HepG2 (cell line): ENCODE results near the gene STK11.
A peak's percentile ranks its signal among the peaks of the same experiment; 100 is the strongest.

Experiments used
- EP300 ChIP-seq, 3 experiments: sonication (generic) in 1 of 3; formaldehyde crosslinking in 1 of 3; IDR thresholded peaks; 2 replicates each; pipeline versions ENCODE4 v1.5.1 to v1.6.1; 2011 to 2020; ENCODE audit warnings: low read depth in 2 of 3, low read length in 2 of 3, borderline replicate concordance in 1 of 3, improper control_type of control experiment in 1 of 3, mild to moderate bottlenecking in 1 of 3, missing genetic modification reagents in 1 of 3, moderate library complexity in 1 of 3
- HNRNPH1 ChIP-seq: fragments of 200-400 bp; formaldehyde crosslinking; optimal IDR thresholded peaks from 2 replicates; pipeline ENCODE3; 2017; ENCODE audit warnings: mild to moderate bottlenecking, low read depth, low read length
- JUN ChIP-seq: sonication (generic); formaldehyde crosslinking; IDR thresholded peaks from 2 replicates; pipeline ENCODE4 v1.4.0; 2020; ENCODE audit warnings: mild to moderate bottlenecking, missing genetic modification reagents
- KLF9 ChIP-seq: IDR thresholded peaks from 2 replicates; pipeline ENCODE4 v1.6.1; 2016; ENCODE audit warnings: low read depth
- MXD3 ChIP-seq: IDR thresholded peaks from 2 replicates; pipeline ENCODE4 v1.6.1; 2016; ENCODE audit warnings: mild to moderate bottlenecking, missing biosample characterization, missing genetic modification reagents
- MXI1 ChIP-seq: IDR thresholded peaks from 3 replicates; pipeline ENCODE4 v1.6.1; 2012; ENCODE audit warnings: low read depth, low read length, inconsistent platforms, borderline replicate concordance
- PHF8 ChIP-seq: sonication (generic); formaldehyde crosslinking; IDR thresholded peaks from 2 replicates; pipeline ENCODE4 v1.5.0; 2020; ENCODE audit warnings: missing genetic modification reagents
- RAD51 ChIP-seq: fragments of 450-650 bp; IDR thresholded peaks from 2 replicates; pipeline ENCODE4 v1.6.1; 2016; ENCODE audit warnings: borderline replicate concordance
- ZNF24 ChIP-seq: fragments of 450-650 bp; IDR thresholded peaks from 2 replicates; pipeline ENCODE4 v1.6.1; 2017; ENCODE audit warnings: antibody characterized with exemption, mild to moderate bottlenecking
- TF ChIP-seq, protein P1 (sequence below): IDR thresholded peaks from 2 replicates; pipeline ENCODE4 v1.6.1; 2016; ENCODE audit warnings: control low read depth

DNA sequence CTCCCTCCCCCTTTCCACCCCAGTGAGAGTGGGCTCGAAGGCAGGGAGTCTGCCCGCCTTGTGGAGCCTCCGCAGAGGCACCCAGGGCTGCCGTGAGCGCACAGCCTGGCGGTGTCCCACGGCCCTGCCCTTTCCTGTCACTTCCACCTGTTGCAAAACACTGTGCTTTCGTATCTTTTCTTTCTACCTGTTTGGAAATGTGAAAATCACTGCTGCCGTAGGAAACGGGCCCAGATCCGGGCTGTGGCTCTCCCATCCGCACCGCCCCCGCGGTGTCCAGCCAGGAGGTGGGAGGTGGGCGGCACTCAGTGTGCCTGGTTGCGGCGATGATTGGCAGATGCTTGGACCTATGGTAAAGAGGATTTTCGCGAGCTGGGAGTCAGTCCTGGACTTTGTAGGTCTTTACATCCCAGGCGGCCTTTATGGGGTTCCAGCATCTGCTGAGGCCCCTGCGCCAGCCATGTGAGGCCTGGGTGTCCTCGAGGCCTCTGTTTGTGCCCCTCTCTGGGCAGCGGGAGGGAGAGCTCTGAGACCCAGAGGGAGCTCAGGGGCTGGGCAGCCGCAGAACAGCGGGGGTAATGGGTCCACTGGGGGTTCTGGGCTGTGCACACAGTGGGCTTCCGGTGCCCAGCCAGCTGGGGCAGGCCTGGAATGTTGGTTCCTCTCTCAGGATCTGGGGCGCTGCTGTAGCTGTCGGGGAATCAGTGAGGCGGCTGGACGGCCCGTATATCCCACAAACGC is 6.1 kb downstream of the STK11 start:
- no peak for TF ChIP-seq MXD3 (CRISPR knock-in tag)
- TF ChIP-seq ZNF24: no peak
- TF ChIP-seq MXI1: no peak
- no peak for TF ChIP-seq PHF8 (CRISPR knock-in tag)
- TF ChIP-seq, protein P1, sequence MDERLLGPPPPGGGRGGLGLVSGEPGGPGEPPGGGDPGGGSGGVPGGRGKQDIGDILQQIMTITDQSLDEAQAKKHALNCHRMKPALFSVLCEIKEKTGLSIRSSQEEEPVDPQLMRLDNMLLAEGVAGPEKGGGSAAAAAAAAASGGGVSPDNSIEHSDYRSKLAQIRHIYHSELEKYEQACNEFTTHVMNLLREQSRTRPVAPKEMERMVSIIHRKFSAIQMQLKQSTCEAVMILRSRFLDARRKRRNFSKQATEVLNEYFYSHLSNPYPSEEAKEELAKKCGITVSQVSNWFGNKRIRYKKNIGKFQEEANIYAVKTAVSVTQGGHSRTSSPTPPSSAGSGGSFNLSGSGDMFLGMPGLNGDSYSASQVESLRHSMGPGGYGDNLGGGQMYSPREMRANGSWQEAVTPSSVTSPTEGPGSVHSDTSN (CRISPR knock-in tag): peak; percentile 38; the same call in 1 of the 2 replicates
- TF ChIP-seq EP300 (IDR thresholded peaks at IDR 0.05; ENCODE audit: low read depth in 2 of 2, low read length in 2 of 2): no peak
- TF ChIP-seq EP300 (CRISPR knock-in tag; IDR thresholded peaks at IDR 0.05; ENCODE audit: borderline replicate concordance): no peak
- no peak for TF ChIP-seq HNRNPH1
- TF ChIP-seq RAD51: no peak
- no peak for TF ChIP-seq KLF9 (CRISPR knock-in tag)
- no peak for TF ChIP-seq JUN (CRISPR knock-in tag)
